Smooth muscle cell (in vitro differentiated cells): ENCODE results near the gene L3MBTL3. TPM values are rescaled to one million over a fixed set of nuclear protein-coding genes. Genes with fewer than 3 reads are reported as not detected.

Experiments
- DNase-seq: peaks from one replicate; lab custom pipeline; 2025; ENCODE audit not compliant: unreplicated experiment; lab: John Stamatoyannopoulos, UW
- H2AFZ ChIP-seq: fragments of 200-600 bp; sonication (generic); 2 replicates; pipeline ENCODE4 v1.6.0; 2016; ENCODE audit warnings: antibody characterized with exemption, low read depth, mild to moderate bottlenecking
- H3F3A ChIP-seq: fragments of 200-600 bp; sonication (generic); 2 replicates; pipeline ENCODE4 v1.6.0; 2017; ENCODE audit warnings: antibody characterized with exemption, low read depth
- H3K27ac ChIP-seq: fragments of 200-600 bp; sonication (generic); 2 replicates; pipeline ENCODE4 v1.5.1; 2016; ENCODE audit warnings: low read depth, mild to moderate bottlenecking
- H3K27me3 ChIP-seq: fragments of 200-600 bp; sonication (generic); 2 replicates; pipeline ENCODE4 v1.6.1; 2016; ENCODE audit warnings: low read depth, mild to moderate bottlenecking
- H3K36me3 ChIP-seq: fragments of 200-600 bp; sonication (generic); 2 replicates; pipeline ENCODE4 v1.5.1; 2016; ENCODE audit warnings: low read depth
- H3K4me1 ChIP-seq: fragments of 200-600 bp; sonication (generic); 2 replicates; pipeline ENCODE4 v1.5.1; 2016; ENCODE audit warnings: low read depth
- H3K4me2 ChIP-seq: fragments of 200-600 bp; sonication (generic); 2 replicates; pipeline ENCODE4 v1.6.0; 2016; ENCODE audit warnings: mild to moderate bottlenecking
- H3K4me3 ChIP-seq: fragments of 200-600 bp; sonication (generic); 2 replicates; pipeline ENCODE4 v1.5.1; 2016; ENCODE audit warnings: mild to moderate bottlenecking
- H3K79me2 ChIP-seq: fragments of 200-600 bp; sonication (generic); 2 replicates; pipeline ENCODE4 v1.6.0; 2016; ENCODE audit warnings: low read depth, mild to moderate bottlenecking
- H3K9ac ChIP-seq: fragments of 200-600 bp; sonication (generic); 2 replicates; pipeline ENCODE4 v1.6.0; 2016; ENCODE audit warnings: low read depth
- H3K9me3 ChIP-seq: fragments of 200-600 bp; sonication (generic); replicated peaks from 2 replicates; pipeline ENCODE4 v1.5.1; 2016; ENCODE audit warnings: low read depth
- H4K20me1 ChIP-seq: fragments of 200-600 bp; sonication (generic); 2 replicates; pipeline ENCODE4 v1.6.0; 2016; ENCODE audit warnings: low read depth
- CTCF ChIP-seq: fragments of 200-600 bp; sonication (generic); IDR thresholded peaks from 2 replicates; pipeline ENCODE4 v1.5.1; 2017; ENCODE audit warnings: borderline replicate concordance, mild to moderate bottlenecking, antibody characterized with exemption; ENCODE audit not compliant: insufficient read depth, poor library complexity, severe bottlenecking
- WGBS: methylation state at CpG from one replicate; pipeline ENCODE4 v1.1.7; 2016; ENCODE audit warnings: low lambda C conversion rate; 5-methylcytosine and 5-hydroxymethylcytosine counted together
- polyA plus RNA-seq: library from polyadenylated mRNA; unstranded; fragments of >200 nt; fragmentation: Nextera tagmentation; extraction: Ambion mirVana; gene quantifications from 2 replicates; pipeline ENCODE4 v1.2.1, GENCODE V29; 2016
- total RNA-seq: library from RNA; depleted of rRNA; stranded (reverse); fragments of >200 nt; gene quantifications from 2 replicates; pipeline ENCODE4 v1.2.3, GENCODE V29; 2014

The L3MBTL3 gene
- total and polyA plus RNA-seq, 2 experiments from 2014 or later: 5.4 to 14.2 TPM

GRCh38 chr6:130045622-130046021, 27.2 kb downstream of the L3MBTL3 start:
- WGBS: 90% methylated on average over 2 of the region's 2 CpGs
- no peak for DNase-seq
- no peaks in the 10 kb centered on the region for H3K9me3 ChIP-seq
- no peaks in the 10 kb centered on the region for H3F3A ChIP-seq
- H3K79me2 ChIP-seq: peaks cover 7% of the 10 kb centered on the region
- H3K4me2 ChIP-seq: no peak overlapping the region
- H3K9ac ChIP-seq: no peak overlapping the region
- no peak overlapping the region for H2AFZ ChIP-seq
- peaks cover 21% of the 10 kb centered on the region for H4K20me1 ChIP-seq
- no peak overlapping the region for H3K27ac ChIP-seq
- H3K4me3 ChIP-seq: no peak overlapping the region
- no peaks in the 10 kb centered on the region for H3K36me3 ChIP-seq
- H3K27me3 ChIP-seq: no peaks in the 10 kb centered on the region
- no peaks in the 10 kb centered on the region for H3K4me1 ChIP-seq
- no peak for TF ChIP-seq CTCF

GRCh38 chr6:130046671-130047070, 28.3 kb downstream of the L3MBTL3 start:
- Histone ChIP-seq H3K4me2 (no peak overlapping the region), H3K36me3 (peaks cover 4% of the 10 kb centered on the region), H3K27me3 (no peaks in the 10 kb centered on the region), H3K79me2 (peaks cover 4% of the 10 kb centered on the region), H2AFZ (no peak overlapping the region), H4K20me1 (peaks cover 10% of the 10 kb centered on the region), H3K9ac (no peak overlapping the region), H3K4me1 (no peaks in the 10 kb centered on the region), H3K27ac (no peak overlapping the region), H3K4me3 (no peak overlapping the region), H3F3A (no peaks in the 10 kb centered on the region), H3K9me3 (no peaks in the 10 kb centered on the region)
- DNase-seq: no peak
- WGBS: 93% methylated on average over 1 of the region's 1 CpG
- no peak for TF ChIP-seq CTCF

- DNase-seq: no peak
- Histone ChIP-seq H3K4me1 (no peaks in the 10 kb centered on the region), H3K27ac (no peak overlapping the region), H3K79me2 (no peaks in the 10 kb centered on the region), H3K4me3 (no peak overlapping the region), H3K9ac (no peak overlapping the region), H3K9me3 (no peaks in the 10 kb centered on the region), H3K4me2 (no peak overlapping the region), H3F3A (no peaks in the 10 kb centered on the region), H3K27me3 (no peaks in the 10 kb centered on the region), H4K20me1 (peaks cover 10% of the 10 kb centered on the region), H3K36me3 (peaks cover 4% of the 10 kb centered on the region), H2AFZ (no peak overlapping the region)
- WGBS: 82% methylated on average over 4 of the region's 4 CpGs
- peak; percentile 34 for TF ChIP-seq CTCF
Measured at GRCh38 chr6:130047088-130047995, 29.0 kb downstream of the L3MBTL3 start.

- DNase-seq: no peak
- Histone ChIP-seq H3K36me3 (peaks cover 10% of the 10 kb centered on the region), H3K27me3 (no peaks in the 10 kb centered on the region), H3K79me2 (no peaks in the 10 kb centered on the region), H2AFZ (no peak overlapping the region), H3K27ac (no peak overlapping the region), H3K4me3 (no peak overlapping the region), H3K4me2 (no peak overlapping the region), H3K9me3 (no peaks in the 10 kb centered on the region), H3K4me1 (no peaks in the 10 kb centered on the region), H3F3A (no peaks in the 10 kb centered on the region), H4K20me1 (peaks cover 10% of the 10 kb centered on the region), H3K9ac (no peak overlapping the region)
- TF ChIP-seq CTCF: no peak
- WGBS: 88% methylated on average over 2 of the region's 2 CpGs
Measured at GRCh38 chr6:130050230-130050629, 31.8 kb downstream of the L3MBTL3 start.
